GM21619 (cell line): ENCODE data around the gene CYP2W1.
A peak's percentile ranks its signal among the peaks of the same experiment; 100 is the strongest.

Source experiments
- ATAC-seq: cut with Tn5 transposase; IDR thresholded peaks from one replicate; pipeline ENCODE4 v1.9.1; 2021; ENCODE audit not compliant: unreplicated experiment

The CYP2W1 gene

DNA sequence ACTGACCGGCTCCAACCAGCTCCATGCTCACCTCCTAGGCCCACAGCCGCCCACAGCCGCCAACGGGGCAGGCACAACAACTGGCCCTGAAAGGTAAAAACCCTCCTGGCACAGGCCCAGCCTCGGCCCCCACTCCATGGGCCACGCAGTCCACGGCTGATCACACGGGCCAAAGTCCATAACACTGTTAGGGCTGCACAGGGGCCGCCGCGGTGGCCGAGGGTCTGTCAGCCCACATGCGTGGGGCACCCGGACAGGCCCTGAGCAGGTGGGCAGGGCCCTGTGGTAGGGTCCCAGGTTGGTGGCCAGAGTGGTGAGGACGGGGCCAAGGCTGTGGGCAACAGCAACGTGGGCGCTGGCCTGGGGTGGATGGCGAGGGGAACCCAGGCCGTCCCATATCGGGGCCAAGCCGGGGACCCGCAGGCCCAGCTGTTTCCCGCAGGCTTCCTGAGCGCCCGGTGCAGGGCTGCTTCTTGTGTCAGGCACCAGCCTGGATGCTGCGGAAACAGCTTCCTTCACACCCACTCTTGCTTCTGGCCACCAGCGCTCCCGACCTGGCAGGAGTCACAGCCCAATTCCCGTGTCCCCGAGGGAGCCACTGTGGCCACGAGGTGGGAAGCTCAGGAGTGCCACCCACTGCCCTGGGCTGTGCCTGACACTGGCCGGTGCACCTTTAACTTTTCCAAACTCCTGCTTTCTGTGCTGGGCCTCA lies 29.2 kb downstream of the CYP2W1 start:
- no peak for ATAC-seq

DNA sequence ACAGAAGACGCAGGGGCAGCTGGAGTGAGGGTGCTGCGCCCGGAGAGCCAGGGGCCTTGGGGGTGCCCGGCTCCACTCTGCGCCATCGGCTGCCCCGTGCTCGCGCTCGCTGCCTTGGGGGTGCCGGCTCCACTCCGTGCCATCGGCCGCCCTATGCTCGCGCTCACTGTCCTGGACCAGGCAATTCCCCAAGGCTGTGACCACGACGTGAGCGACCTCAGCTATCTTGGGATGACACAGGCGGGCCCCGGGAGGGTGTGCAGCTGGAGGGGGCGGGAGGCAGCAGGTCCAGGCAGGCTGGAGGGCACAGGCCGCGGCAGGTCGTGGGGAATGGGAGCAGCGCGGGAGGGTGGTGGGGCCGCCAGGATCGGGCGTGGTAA lies 29.7 kb downstream of the CYP2W1 start:
- ATAC-seq, result no peak

DNA sequence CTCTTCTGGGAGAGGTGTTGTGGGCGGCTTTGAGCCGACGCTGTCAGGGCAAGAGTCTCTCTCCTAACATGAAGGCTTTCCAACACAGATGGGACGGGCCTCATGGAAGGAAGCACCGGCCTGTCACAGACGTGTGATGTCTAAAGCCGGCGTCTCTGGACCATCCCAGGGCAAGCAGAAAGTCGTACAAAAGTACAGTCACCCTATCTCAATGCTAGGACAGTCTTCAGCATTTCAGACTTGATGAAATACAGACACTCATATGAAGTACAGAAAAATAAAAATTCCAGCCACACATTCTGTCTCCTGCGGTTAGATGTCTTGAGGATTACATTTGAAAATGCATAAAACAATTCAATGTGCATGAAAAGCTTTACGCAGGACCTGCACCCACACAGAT lies 30.6 kb downstream of the CYP2W1 start:
- ATAC-seq, result no peak

DNA sequence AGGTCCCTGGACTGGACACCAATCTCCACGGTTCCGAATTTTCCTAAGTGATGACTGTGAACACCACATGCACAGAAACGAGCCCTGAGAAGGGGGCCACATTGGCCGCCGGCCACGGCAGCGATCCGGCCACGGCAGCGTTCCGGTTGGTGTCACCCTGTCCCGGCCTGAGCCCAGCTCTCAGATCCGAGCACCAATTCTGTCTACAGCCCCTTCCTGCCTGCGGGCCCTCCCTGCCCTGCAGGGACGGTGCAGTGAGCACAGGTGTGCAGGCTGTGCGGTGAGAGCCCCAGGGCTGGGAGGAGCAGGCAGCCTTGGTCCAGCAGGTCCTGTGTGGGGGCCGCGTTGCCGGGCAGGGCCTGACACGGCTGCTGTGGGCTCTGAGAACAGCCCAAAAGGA lies 31.7 kb downstream of the CYP2W1 start:
- ATAC-seq, result no peak

DNA sequence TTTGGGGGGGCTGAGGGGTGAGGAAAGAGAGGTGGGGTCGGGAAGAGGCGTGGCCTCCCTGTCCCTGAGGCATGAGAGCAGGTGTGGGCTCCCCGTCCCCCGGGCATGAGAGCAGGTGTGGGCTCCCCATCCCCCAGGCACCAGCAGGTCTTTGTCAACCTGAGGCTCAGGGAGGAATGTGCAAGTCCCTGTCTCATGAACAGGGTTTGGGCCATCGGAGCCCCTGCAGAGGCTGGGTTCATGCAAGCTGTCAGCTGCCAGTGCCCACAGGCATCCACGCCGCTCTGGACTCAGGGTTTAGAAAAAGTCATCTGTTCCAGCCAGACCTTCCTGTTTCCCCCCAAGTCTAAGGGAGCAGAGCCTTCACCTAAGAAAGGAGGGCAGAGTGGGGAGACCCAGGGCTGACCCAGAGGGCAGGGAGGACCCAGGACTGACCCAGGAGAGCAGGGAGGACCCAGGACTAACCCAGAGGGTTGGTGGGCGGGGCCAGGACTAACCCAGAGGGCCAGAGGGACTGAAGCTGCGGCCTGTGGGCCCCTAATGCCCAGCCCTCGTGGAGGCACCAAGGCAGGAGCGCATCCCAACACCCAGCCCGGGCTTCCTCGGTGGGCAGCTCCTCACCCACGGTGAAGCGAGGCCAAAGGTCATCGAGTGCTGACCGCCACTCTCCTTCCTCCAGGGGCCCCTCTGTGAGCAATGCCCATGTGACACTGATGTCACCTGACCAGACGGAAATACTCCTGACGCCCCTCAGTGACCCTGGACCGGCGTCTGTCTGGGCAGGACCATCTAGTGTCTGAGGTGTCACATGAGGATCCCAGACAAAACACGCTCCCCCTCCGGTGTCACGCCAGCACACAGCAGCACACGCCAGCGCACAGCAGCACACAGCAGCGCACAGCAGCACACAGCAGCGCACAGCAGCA lies 32.5 kb downstream of the CYP2W1 start:
- no peak for ATAC-seq

DNA sequence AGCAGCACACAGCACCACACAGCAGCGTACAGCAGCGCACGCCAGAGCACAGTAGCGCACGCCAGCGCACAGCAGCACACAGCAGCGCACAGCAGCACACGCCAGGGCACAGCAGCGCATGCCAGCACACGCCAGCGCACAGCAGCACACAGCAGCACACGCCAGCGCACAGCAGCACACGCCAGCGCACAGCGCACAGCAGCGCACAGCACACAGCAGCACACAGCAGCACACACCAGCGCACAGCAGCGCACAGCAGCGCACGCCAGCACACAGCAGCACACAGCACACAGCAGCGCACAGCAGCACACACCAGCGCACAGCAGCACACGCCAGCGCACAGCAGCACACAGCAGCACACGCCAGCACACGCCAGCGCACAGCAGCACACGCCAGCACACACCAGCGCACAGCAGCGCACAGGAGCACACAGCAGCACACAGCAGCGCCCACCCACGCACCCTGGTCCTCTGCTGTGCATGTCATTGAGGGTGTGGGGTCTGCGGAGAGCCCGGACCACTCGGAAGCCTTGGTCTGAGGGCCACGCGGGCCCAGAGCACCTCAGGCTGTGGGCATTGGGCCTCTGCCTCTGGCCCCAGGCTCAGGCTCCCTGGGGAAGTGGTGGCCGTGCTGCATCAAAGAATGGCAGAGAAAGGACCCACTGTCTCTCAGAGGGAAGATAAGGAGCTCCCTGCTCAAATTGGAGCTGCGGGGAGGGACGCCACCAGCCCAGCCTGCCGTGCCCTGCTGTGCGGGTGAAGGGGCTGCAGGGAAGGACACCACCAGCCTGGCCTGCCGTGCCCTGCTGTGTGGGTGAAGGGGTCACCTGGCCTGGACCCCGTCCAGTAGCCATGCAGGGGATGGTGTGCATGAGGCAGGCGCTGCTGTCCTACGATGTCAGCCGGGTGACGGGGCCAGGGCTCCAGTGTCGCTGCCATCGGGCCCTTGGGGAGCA lies 33.9 kb downstream of the CYP2W1 start:
- no peak for ATAC-seq

DNA sequence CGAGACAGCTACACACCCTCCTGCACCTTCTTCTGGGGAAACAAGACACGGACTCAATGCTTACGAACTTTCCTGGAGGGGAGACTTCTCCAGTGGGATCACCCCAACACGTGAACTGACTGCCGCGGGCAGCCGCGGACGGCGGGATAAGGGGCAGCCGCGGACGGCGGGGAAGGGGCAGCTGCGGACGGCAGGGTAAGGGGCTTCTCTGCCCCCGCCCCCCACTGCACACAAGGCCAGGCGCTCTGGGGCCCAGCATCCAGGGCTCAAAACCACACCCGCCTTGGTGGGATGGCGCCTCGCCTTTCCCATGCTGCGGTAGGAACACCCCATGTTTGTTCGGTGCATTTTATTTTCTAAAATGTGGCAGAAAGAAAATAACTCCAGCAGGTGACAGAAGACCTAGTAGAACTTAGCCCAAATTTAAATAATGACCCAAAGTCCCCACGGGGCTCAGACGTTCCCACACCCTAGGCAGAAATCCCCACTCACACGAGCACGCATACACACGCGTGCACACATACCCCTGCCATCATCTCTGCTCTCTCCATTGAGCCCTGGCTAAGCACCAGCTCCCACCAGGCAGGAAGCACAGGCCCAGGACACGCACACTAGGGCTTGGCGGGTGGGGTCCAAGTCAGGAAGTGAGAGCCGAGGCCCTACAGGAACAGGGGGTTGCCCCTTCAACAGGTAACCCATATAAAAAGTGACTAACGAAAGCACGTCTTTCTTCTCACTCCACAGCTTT lies 34.8 kb downstream of the CYP2W1 start:
- no peak for ATAC-seq

DNA sequence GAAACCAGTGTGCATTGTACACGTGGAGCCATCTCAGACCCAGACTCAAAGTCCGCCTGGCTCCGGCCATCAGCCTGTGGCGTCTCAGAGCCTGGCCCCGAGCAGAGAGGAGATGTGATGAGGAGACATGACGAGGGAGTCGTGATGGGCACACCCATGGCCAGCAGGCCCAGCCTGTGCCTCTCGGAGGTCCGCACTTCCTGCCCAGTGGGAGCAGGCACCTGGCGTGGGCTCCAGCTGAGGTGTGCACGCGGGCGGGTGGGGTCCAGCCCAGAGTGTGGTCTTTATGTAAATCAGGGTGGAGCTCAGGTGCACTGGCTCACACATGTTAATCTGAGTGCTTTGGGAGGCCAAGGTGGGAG lies 35.3 kb downstream of the CYP2W1 start:
- no peak for ATAC-seq

DNA sequence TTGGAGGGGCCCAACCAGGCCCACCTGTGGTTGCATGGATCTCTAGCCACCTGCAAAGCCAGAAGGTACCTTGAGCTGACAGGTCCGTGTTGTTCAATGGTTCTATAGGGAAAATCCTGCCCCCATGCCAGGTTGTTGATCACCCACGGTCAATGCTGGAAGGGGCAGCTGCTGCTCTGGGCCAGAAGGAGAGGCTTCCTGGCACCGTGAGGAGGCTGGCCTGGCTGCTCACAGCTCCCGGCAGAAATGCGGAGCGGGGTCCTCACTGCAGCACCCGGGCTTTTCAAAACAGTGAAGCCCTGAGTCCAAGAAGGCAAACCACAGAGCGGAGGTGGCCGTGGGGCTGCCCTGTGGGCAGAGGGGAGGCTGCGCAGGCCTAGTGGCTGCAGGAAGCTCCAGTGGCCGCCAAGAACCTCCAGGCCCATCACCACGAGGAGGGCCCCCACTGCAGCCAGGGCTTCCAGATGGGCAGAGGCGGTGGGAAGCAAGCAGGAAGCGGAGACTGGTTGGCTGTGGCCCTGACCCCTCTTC lies 36.3 kb downstream of the CYP2W1 start:
- no peak for ATAC-seq

DNA sequence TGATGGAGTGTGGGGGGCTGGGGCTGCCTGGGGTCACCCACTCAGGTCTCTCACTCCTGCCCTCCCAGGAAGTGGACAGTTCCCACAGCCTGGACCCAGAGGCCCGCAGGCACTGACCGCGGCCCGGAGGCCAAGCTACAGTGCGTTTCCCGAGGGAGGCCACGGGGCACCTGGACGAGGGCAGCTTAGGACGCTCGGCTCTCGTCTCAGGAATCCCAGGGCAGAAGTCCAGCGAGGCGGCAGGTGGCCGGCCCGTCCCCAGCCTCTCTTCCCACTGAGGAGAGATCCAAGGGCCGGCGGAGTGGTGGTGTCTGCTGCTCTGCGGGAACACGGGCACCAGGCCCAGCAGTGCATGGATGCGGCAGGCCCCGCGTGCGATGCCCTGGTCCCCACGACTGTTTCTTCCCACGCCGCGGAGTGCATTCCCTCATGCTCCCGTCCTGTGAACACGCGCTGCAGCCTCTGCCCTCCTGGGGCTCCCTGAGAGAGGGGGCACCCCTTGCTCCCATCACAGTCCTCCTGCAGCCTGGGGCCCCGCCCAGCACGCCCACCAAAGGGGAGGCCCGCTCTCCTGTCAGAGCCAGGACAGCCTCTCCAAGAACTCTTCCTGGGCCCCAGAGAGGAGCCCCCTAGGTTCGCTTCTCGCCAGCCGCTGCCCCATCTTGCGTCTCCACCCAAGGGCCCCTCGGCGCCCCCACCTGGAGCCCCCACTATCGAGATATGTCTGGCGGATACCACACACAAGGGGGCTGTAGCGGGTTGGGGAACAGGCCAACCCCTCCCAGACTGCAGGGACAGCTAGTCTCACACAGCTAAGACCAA lies 37.0 kb downstream of the CYP2W1 start:
- ATAC-seq, result no peak

DNA sequence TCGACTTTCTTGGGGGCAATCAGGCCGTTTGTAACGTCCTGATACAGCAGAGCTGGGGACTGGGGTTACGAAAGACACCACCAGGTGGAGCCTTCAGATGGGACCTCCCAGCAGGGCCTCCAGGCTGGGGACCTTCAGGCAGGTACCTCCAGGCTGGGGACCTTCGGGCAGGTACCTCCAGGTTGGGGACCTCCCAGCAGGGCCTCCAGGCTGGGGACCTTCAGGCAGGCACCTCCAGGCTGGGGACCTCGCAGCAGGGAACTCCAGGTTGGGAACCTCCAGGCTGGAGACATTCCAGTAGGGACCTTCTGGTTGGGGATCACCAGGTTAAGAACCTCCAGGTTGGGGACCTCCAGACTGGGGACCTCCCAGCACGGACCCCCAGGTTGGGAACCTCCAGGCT lies 37.9 kb downstream of the CYP2W1 start:
- ATAC-seq, result no peak

DNA sequence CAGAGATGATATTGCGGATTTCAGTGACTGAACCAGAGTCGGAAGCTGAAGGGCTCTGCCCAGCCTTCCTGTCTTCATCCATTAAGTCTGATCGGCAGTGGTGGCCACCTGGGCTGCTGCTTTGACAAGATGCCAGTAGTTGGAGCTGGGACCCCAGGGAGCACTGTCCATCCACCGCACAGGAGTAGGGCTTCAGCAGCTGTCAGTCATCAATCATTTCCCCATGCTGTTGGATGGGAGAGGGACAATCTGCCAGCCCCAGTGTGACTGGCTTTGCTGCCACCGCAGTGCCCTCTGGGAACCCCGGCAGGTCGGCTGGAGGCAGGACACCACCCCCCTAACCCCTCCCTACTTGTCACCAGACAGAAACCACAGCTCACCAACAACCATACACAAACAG lies 38.4 kb downstream of the CYP2W1 start:
- ATAC-seq, result no peak

DNA sequence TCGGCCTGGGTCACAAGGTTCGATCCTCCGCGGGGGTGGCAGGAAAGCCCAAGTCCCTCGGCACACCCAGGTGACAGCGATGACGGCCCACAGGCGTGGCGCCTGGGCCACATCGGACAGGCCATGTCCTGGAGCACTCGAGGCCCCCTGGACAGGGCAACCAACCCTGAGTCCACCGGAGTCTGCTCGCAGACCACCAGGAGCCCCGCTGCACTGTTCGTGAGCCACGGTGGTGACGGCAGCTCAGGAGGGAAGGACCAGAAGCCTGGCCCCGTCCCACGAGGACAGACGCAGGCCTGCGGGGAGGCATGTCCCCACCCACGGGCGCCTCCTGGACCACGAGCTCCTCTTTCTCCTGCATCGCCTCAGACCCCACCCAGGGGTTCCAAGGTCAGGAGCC lies 39.0 kb downstream of the CYP2W1 start:
- no peak for ATAC-seq

DNA sequence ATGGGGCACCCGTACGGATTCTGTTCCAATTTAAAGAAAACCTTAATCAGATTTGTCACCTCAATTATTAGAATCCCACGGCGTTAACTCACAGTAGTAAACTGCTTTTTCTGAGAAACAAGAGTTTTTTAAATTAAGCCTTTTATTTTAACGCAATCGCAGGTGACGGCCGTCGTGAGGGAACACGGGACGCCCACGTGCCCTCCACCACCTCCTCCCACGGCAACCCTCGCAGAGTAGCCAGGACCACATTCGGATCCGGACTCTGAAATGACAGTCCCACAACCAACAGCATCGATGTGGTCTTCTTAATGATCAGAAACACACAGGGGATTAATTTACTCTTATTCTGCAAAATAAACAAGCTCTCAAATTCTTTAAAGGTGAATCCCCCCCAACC lies 39.4 kb downstream of the CYP2W1 start:
- no peak for ATAC-seq

DNA sequence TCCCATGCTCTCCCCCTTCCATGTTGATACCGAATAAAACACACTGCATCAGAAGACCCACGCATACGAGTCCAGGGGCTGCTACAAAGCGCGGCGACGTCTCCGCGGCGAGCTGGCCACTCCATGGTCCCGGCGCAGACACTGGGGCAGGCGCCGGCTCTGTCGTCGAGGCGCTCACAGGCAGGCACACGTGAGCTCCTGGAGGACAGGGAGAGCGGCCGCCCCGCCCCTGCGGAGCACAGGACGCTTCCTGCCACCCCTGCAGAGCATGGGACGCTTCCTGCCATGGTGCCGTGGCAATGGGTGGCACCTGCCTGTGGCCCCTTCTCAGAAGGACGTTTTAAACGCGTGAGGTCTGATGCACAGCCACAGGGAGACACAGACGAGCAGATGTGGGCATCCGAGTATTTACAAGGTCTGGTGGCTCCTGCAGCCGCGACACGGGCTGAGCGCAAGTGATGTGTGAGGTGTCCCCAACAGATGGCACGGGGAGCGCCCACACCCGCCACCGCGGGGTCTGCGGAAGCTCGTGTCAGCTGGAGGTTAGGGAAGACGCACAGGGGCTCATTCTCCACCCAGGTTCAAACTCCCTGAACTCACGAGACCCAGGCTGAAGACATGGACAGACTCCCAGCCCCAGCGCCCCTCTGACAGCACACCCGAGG lies 40.0 kb downstream of the CYP2W1 start:
- ATAC-seq, result no peak

DNA sequence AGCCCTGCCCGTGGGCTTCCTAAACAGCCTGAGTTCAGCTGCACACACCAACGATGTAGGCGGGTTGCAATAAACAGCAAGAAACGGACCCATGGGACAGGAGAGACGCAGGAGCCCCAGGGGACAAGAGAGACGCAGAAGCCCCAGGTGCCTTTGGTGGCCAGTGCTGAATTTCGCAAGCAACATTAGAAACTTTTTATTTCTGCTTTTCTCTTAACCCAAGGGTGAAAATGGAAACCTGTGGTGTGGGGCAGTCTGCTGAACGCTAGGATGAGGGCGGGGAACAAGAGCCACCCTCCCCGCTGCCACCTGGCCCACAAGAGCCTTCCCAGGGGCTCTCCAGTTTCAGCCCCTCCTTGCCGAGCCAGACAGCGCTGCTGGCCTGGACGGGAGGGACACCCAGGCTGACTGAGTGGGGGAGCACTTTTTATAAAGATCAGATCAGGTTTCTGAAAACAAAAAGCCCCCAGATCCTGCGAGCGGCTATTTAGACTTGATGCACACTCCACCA lies 41.4 kb downstream of the CYP2W1 start:
- peak; percentile 54 for ATAC-seq

DNA sequence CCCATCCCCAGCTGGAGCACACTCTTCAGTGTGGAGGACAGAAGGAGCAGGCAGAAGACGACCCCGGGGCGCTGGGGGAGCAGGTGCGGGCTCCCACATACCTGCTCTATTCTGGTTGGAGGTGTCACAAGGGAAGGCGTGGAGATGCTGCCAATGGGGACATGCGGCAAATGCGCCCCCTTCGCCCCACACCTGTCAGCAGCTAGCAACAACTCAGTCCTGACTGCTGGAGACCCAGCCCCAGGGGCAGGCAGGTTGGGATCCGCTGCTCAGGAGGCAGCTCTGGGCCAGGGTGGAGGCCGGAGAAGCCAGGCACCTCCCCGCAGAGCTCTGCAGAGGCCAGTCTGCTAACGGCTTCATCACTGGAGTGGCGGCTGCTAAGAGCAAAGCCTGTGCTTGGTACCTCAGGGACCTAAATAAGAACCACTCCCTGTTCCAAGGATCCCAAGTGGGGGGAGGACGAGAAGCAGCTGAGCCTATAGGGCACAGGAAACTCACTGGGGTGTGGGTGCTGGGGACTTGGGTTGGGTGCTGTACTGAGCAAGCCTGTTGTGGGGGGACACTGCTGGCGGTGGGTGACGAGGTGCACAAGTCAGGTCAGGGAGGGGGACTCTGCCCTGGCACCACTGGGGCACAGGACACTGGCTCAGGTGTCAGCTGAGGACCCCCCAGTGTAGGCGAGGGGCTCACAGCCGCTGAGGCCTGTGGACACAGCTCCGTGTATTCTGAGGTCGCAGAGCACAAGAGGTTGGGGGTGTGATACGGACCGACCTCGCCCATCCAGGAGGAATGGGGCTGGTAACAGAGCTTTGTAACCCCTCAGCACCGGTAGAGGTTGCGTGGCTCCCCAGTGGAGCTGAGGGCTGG lies 42.1 kb downstream of the CYP2W1 start:
- no peak for ATAC-seq
